Lower leg skin (tissue), 4 donors: Measurements from ENCODE around the gene WNT7A. TPM values are rescaled to one million over a fixed set of nuclear protein-coding genes. Genes with fewer than 3 reads are reported as not detected.
A peak's percentile ranks its signal among the peaks of the same experiment; 100 is the strongest.

ENCODE experiments used
- DNase-seq, 2 donors: peaks; one replicate each; pipeline ENCODE4 v3.0.0-alpha.2; 2019; ENCODE audit warnings: low spot score in 2 of 2
- H3K4me3 ChIP-seq: fragments of 200-600 bp; sonication (generic); 2 replicates; pipeline ENCODE4 v1.5.1; 2017; ENCODE audit warnings: mild to moderate bottlenecking, low read depth; ENCODE audit not compliant: poor library complexity, severe bottlenecking
- POLR2A ChIP-seq, 2 donors: fragments of 450-650 bp; IDR thresholded peaks; one replicate each; pipeline ENCODE4 v1.6.1; 2016 to 2017; ENCODE audit warnings: antibody characterized with exemption in 2 of 2, mild to moderate bottlenecking in 1 of 2, moderate library complexity in 1 of 2
- whole genome bisulfite sequencing, 2 donors: methylation state at CpG; one replicate each; pipeline ENCODE4 v1.1.5; 2018; 5-methylcytosine and 5-hydroxymethylcytosine counted together
- intact Hi-C: fragments of 100-400 bp; cut with DNase I; formaldehyde crosslinking; loops from one replicate; pipeline ENCODE4 v1.15.0; 2023; ENCODE audit warnings: low total_unique reads
- total RNA-seq, 4 donors: library from RNA; depleted of rRNA; stranded (reverse); fragments of >200 nt; gene quantifications; one replicate each; pipeline ENCODE4 v1.1.0, GENCODE V29; 2016
- TF ChIP-seq, protein P1 (sequence below), 3 donors: fragments of 450-650 bp; IDR thresholded peaks; one replicate each; pipeline ENCODE4 v1.5.1; 2016; ENCODE audit warnings: antibody characterized with exemption in 3 of 3, mild to moderate bottlenecking in 3 of 3, moderate library complexity in 2 of 3

WNT7A gene
- total RNA-seq, 4 donors from 2014 or later, result 0.49 to 2.4 (median 0.68) TPM

GRCh38 chr3:13898346-13898745 lies 18.5 kb upstream of the WNT7A start:
- 77% methylated on average over 3 of the region's 3 CpGs for WGBS, 2 donors
- TF ChIP-seq, protein P1, sequence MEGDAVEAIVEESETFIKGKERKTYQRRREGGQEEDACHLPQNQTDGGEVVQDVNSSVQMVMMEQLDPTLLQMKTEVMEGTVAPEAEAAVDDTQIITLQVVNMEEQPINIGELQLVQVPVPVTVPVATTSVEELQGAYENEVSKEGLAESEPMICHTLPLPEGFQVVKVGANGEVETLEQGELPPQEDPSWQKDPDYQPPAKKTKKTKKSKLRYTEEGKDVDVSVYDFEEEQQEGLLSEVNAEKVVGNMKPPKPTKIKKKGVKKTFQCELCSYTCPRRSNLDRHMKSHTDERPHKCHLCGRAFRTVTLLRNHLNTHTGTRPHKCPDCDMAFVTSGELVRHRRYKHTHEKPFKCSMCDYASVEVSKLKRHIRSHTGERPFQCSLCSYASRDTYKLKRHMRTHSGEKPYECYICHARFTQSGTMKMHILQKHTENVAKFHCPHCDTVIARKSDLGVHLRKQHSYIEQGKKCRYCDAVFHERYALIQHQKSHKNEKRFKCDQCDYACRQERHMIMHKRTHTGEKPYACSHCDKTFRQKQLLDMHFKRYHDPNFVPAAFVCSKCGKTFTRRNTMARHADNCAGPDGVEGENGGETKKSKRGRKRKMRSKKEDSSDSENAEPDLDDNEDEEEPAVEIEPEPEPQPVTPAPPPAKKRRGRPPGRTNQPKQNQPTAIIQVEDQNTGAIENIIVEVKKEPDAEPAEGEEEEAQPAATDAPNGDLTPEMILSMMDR (IDR thresholded peaks at IDR 0.05), result no peak
- no peak for TF ChIP-seq POLR2A (IDR thresholded peaks at IDR 0.05)
- no peak for DNase-seq
- no peak overlapping the region for H3K4me3 ChIP-seq
- intact Hi-C loops, result loop anchor here (5.0 kb wide), 2 partner anchors 219 to 569 kb away; no protein-coding TSS in a partner anchor

DNA sequence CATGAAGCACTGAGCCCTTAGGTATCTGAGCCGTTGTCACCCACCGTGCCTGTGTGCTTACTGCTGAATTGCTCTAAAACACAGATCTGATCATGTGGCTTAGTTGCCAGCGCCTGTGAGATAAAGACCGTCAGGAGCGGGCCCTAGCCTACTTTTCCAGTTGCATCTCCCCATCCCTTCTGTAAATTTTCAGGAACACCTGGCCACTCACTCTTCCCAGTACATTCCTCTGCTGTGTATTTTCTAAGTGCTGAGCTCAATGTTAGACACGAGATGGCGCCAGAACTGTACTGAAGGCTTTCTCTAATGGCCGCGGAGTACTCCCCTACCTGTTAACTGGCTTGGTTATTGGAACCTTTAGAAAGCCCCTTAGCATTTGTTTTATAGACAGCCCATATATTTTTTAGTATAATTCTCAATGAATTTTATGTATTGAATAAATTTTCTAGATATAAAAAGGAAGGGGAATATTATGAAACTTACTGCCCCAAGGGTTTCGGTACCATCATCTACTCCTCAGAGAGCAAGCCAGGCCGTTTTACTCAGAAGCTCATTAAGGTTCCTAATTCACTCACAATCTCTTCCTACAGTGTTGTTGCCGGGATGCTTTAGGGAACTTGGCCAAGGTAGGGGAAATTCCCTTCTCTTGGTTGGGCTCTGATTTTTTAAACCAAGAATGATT lies 16.7 kb upstream of the WNT7A start:
- H3K4me3 ChIP-seq, result no peak overlapping the region
- DNase-seq, result peak; percentile 55 to 85
- 12 to 13% methylated on average over 12 of the region's 12 CpGs for WGBS, 2 donors
- TF ChIP-seq, protein P1 (IDR thresholded peaks at IDR 0.05), result no peak
- TF ChIP-seq POLR2A (IDR thresholded peaks at IDR 0.05), result no peak
- intact Hi-C loops, result loop anchor here (5.0 kb wide), 2 partner anchors 221 to 571 kb away; no protein-coding TSS in a partner anchor

GRCh38 chr3:13895155-13896105 lies 15.6 kb upstream of the WNT7A start:
- 1% methylated on average over 56 to 80 of the region's 86 CpGs for WGBS, 2 donors
- DNase-seq, result peak; percentile 94 to 99
- intact Hi-C loops, result loop anchor here (5.0 kb wide), 2 partner anchors 222 to 572 kb away; no protein-coding TSS in a partner anchor
- no peak for TF ChIP-seq POLR2A (IDR thresholded peaks at IDR 0.05)
- TF ChIP-seq, protein P1 (IDR thresholded peaks at IDR 0.05), result no peak
- peak overlapping the region; percentile 51 for H3K4me3 ChIP-seq

DNA sequence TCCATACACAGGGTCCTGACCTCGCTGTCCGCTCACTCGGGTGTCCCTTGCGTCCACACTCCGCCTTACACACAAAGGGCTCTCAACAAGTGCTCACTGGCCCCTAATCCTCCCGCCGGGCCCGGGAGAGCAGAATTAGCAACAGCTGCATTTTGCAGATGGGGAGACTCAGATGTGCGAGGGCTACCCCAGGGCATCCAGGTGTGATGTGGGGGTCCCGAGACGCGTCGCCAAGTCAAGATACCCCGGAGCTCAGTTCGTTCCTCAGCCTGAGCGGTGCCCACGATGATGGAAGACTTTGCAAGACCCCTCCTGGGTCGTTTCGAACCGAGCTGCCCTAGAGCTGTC lies 14.9 kb upstream of the WNT7A start:
- peak in 1 of 2 donors; percentile 84 for DNase-seq
- TF ChIP-seq POLR2A (IDR thresholded peaks at IDR 0.05), result no peak
- TF ChIP-seq, protein P1 (IDR thresholded peaks at IDR 0.05), result no peak
- 40 to 41% methylated on average over 19 to 20 of the region's 20 CpGs for WGBS, 2 donors
- H3K4me3 ChIP-seq, result no peak overlapping the region
- intact Hi-C loops, result loop anchor here (5.0 kb wide), 2 partner anchors 223 to 573 kb away; no protein-coding TSS in a partner anchor

GRCh38 chr3:13894096-13894806 lies 14.4 kb upstream of the WNT7A start:
- 68 to 78% methylated on average over 13 of the region's 13 CpGs for WGBS, 2 donors
- no peak overlapping the region for H3K4me3 ChIP-seq
- intact Hi-C loops, result no loop called here
- TF ChIP-seq POLR2A (IDR thresholded peaks at IDR 0.05), result no peak
- TF ChIP-seq, protein P1 (IDR thresholded peaks at IDR 0.05), result no peak
- DNase-seq, result peak in 1 of 2 donors; percentile 48
